Measurements from ENCODE around the gene MYOF.

The MYOF gene

DNA sequence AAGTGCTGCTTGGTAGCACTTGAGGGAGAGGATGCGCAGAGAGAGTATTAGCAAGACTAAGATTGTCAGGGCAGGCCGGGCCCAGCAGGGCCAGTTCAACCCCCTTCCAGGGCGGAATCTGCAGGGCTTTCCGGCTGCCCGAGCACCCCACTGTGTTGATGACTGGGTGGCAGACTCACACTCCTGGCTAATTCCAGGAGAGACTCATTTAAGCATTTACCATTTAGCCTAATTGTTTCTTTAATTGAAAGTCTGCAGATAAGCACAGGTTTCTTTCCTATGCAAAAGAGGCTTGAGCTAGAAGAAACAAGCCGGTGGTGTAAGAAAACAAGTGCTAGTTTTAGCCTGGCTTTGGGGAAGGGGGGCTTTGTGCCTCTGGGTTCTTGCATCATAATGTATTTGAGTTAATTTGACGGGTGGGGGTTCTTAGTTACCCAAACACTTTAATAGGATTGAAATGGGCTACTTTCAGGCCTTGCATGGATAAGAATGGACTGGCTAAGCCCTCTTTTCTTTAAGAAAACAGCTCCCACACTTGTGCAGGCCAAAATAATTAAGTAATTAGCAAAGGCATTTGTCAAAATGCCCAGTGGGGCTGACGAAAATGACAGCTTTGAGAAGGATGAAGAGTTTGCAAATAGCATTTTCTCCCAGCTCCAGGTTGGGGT, 201.3 kb downstream of the MYOF start:
- Histone ChIP-seq H3K9me3 (no peaks in the 10 kb centered on the region), H3K27me3 (ENCODE audit: low read depth) (no peaks in the 10 kb centered on the region), H3K4me1 (peaks cover 31% of the 10 kb centered on the region), H3K4me3 (no peak overlapping the region), H3K36me3 (replicated peaks) (no peaks in the 10 kb centered on the region)
- peak; percentile 86 to 100 for DNase-seq (ENCODE audit: low spot score in 2 of 2)
- in situ Hi-C loops (cut with MboI; ENCODE audit: low sequenced_read_pairs) = loop anchor here (5.0 kb wide), 1 partner anchor 49 kb away; no protein-coding TSS in a partner anchor

GRCh38 chr10:93280121-93280698, 201.9 kb downstream of the MYOF start:
- no peak overlapping the region for H3K4me3 ChIP-seq
- in situ Hi-C loops (cut with MboI; ENCODE audit: low sequenced_read_pairs) = loop anchor here (5.0 kb wide), 1 partner anchor 48 kb away; no protein-coding TSS in a partner anchor
- H3K27me3 ChIP-seq (ENCODE audit: low read depth) = no peaks in the 10 kb centered on the region
- peaks cover 35% of the 10 kb centered on the region for H3K4me1 ChIP-seq
- H3K36me3 ChIP-seq (replicated peaks) = no peaks in the 10 kb centered on the region
- DNase-seq (ENCODE audit: low spot score in 2 of 2) = peak; percentile 19 to 20
- H3K9me3 ChIP-seq = no peaks in the 10 kb centered on the region

- Histone ChIP-seq H3K27me3 (ENCODE audit: low read depth) (no peaks in the 10 kb centered on the region), H3K36me3 (replicated peaks) (no peaks in the 10 kb centered on the region), H3K4me1 (peaks cover 43% of the 10 kb centered on the region), H3K4me3 (no peak overlapping the region), H3K9me3 (no peaks in the 10 kb centered on the region)
- in situ Hi-C loops (cut with MboI; ENCODE audit: low sequenced_read_pairs) = no loop called here
- no peak for DNase-seq (ENCODE audit: low spot score in 2 of 2)
Measured at GRCh38 chr10:93277360-93277759, 204.8 kb downstream of the MYOF start.

GRCh38 chr10:93274419-93274818, 207.7 kb downstream of the MYOF start:
- Histone ChIP-seq H3K4me1 (peaks cover 20% of the 10 kb centered on the region), H3K36me3 (replicated peaks) (no peaks in the 10 kb centered on the region), H3K27me3 (ENCODE audit: low read depth) (no peaks in the 10 kb centered on the region), H3K4me3 (no peak overlapping the region), H3K9me3 (peaks cover 4% of the 10 kb centered on the region)
- no peak for DNase-seq (ENCODE audit: low spot score in 2 of 2)
- in situ Hi-C loops (cut with MboI; ENCODE audit: low sequenced_read_pairs) = no loop called here

DNA sequence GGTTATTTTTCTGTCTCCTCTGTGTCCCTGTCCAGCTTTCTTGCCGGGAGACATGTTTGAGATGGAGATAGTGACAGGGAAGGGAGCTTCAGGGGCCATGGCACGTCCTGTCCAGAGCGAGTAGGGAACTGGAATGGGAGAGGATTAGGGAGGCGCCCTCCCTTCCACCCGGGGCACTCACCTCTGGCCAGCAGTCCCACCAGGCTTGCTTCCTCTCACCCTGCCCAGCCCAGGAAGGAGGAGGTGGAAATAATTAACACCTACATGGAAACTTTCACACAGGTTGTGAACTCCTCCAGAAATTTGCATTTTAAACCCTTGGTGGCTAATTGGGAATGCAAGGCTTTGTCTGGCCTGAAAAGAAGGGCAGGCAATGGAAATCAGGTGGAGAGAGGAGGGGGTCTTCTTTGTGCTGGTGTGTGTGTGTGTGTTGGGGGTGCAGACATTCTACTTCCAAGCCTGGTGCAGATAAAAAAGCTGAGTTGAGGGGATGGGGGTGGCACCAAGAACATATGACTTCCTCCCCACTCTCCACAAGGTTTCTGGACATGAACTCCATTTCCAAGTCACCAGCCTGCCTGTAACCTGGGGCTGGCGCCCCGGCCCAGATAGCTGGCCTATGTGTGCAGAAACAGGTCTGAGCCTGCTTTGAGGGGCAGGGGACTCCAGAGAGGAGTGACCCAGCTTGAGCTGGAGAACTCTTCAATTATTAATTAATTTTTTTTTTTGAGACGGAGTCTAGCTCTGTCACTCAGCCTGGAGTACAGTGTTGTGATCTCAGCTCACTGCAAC, 209.1 kb downstream of the MYOF start:
- no peak for DNase-seq (ENCODE audit: low spot score in 2 of 2)
- H3K9me3 ChIP-seq = peaks cover 12% of the 10 kb centered on the region
- peaks cover 20% of the 10 kb centered on the region for H3K4me1 ChIP-seq
- no peaks in the 10 kb centered on the region for H3K36me3 ChIP-seq (replicated peaks)
- H3K27me3 ChIP-seq (ENCODE audit: low read depth) = no peaks in the 10 kb centered on the region
- H3K4me3 ChIP-seq = no peak overlapping the region
- in situ Hi-C loops (cut with MboI; ENCODE audit: low sequenced_read_pairs) = no loop called here

- H3K27me3 ChIP-seq (ENCODE audit: low read depth) = no peaks in the 10 kb centered on the region
- no peak for DNase-seq (ENCODE audit: low spot score in 2 of 2)
- in situ Hi-C loops (cut with MboI; ENCODE audit: low sequenced_read_pairs) = no loop called here
- no peaks in the 10 kb centered on the region for H3K36me3 ChIP-seq (replicated peaks)
- no peak overlapping the region for H3K4me3 ChIP-seq
- H3K9me3 ChIP-seq = peaks cover 12% of the 10 kb centered on the region
- peaks cover 20% of the 10 kb centered on the region for H3K4me1 ChIP-seq
Measured at GRCh38 chr10:93271347-93271746, 210.8 kb downstream of the MYOF start.

- DNase-seq (ENCODE audit: low spot score in 2 of 2) = no peak
- H3K36me3 ChIP-seq (replicated peaks) = no peaks in the 10 kb centered on the region
- H3K27me3 ChIP-seq (ENCODE audit: low read depth) = no peaks in the 10 kb centered on the region
- in situ Hi-C loops (cut with MboI; ENCODE audit: low sequenced_read_pairs) = no loop called here
- no peak overlapping the region for H3K4me3 ChIP-seq
- peaks cover 12% of the 10 kb centered on the region for H3K9me3 ChIP-seq
- peaks cover 6% of the 10 kb centered on the region; the same call in 1 of the 2 replicates for H3K4me1 ChIP-seq
Measured at GRCh38 chr10:93269281-93269680, 212.9 kb downstream of the MYOF start.

DNA sequence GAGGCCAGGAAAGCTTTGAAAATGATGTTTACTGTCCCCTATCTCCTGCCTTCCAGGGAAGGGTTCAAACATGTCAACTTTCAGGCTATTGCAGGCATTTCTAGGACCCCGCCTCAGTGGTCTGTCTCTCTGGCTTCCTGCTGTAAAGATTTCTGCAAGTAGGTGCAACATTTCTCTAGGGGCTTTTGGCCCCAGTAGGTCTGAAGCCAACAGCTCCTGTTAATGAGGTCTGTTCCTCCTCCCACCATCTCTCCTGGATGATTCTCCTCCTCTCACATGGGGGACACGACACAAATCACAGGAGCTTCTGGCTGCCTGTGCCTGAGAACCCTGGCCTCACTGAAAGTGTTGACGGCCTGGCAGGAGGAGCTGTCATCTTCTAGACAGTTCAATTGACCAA, 214.1 kb downstream of the MYOF start:
- H3K4me3 ChIP-seq = no peak overlapping the region
- H3K27me3 ChIP-seq (ENCODE audit: low read depth) = no peaks in the 10 kb centered on the region
- DNase-seq (ENCODE audit: low spot score in 2 of 2) = no peak
- 0 out of 2 replicates have a peak, but pooled peaks cover 3% of the 10 kb centered on the region for H3K4me1 ChIP-seq
- H3K9me3 ChIP-seq = peaks cover 12% of the 10 kb centered on the region
- H3K36me3 ChIP-seq (replicated peaks) = no peaks in the 10 kb centered on the region
- in situ Hi-C loops (cut with MboI; ENCODE audit: low sequenced_read_pairs) = no loop called here

DNA sequence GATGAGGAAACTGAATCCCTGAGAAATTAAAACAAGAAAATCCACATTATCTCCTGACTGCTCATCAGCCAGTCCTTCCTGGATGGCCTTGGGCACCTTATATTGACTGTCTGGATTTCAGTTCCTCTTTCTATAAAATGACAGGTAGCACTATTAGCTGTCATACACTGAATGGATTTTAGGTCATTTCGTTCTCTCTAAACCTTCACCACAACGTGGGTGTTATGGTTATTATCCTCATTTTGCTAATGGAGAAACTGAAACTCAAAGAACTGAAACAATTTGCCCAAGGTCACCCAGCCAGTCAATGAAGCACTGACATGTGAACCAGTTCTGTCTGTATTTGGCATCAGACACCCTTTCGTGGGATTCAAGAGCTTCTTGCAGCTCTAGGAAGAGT, 214.6 kb downstream of the MYOF start:
- H3K27me3 ChIP-seq (ENCODE audit: low read depth) = no peaks in the 10 kb centered on the region
- no peaks in the 10 kb centered on the region for H3K4me1 ChIP-seq
- no peaks in the 10 kb centered on the region for H3K36me3 ChIP-seq (replicated peaks)
- peaks cover 12% of the 10 kb centered on the region for H3K9me3 ChIP-seq
- H3K4me3 ChIP-seq = no peak overlapping the region
- no peak for DNase-seq (ENCODE audit: low spot score in 2 of 2)
- in situ Hi-C loops (cut with MboI; ENCODE audit: low sequenced_read_pairs) = no loop called here

DNA sequence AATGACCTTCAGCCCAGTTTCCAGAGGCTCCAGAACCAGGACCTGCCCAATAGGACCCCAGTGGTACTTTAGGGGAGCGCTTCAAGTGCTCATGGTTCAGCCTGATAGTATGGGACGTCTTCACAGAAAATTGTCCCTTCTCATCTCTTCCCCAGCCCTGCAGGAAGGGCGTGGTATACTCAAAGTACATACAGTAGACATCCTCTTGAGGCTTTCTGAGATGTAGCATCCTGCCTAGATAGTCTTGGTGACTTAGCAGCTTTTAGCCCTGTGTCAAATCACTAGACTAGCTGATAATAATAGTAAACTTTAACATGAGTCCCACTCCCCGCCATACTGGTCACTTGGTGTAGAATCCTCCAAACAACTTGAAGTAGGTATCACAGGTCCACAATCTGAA, 215.3 kb downstream of the MYOF start:
- Histone ChIP-seq H3K4me3 (no peak overlapping the region), H3K36me3 (replicated peaks) (no peaks in the 10 kb centered on the region), H3K27me3 (ENCODE audit: low read depth) (no peaks in the 10 kb centered on the region), H3K9me3 (peaks cover 12% of the 10 kb centered on the region), H3K4me1 (no peaks in the 10 kb centered on the region)
- no peak for DNase-seq (ENCODE audit: low spot score in 2 of 2)
- in situ Hi-C loops (cut with MboI; ENCODE audit: low sequenced_read_pairs) = no loop called here

DNA sequence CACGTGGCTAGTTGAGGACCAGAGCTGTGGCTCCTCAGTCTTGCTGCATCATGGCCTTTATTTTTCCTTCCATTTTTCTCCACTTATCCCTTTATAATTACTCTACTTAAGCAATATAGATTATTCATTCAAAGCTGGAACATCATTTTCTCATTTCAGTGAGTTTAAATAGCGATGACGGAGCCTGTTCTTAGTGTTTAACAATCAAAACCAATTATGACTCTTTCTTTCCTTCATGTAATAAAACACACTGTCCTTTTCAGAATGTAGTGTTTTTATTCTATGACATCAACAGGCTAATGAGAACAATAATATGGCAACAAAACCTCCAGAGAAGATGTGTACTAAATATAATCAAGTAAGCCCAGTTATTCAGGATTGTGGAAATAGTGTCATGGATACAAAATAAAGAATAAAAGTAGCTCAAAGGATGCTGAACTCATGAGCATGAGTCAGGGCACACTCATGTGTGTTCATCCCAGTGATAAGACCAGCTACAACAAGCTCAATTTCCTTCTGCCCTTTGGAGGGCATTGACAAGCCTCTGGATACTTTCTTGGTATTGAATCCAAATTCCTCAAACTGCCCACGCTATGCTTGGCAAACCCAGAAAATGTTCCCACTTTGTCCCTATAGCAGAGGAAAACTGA, 220.0 kb downstream of the MYOF start:
- no peaks in the 10 kb centered on the region for H3K36me3 ChIP-seq (replicated peaks)
- in situ Hi-C loops (cut with MboI; ENCODE audit: low sequenced_read_pairs) = no loop called here
- H3K9me3 ChIP-seq = no peaks in the 10 kb centered on the region
- no peak overlapping the region for H3K4me3 ChIP-seq
- no peak for DNase-seq (ENCODE audit: low spot score in 2 of 2)
- H3K27me3 ChIP-seq (ENCODE audit: low read depth) = no peaks in the 10 kb centered on the region
- no peaks in the 10 kb centered on the region for H3K4me1 ChIP-seq

DNA sequence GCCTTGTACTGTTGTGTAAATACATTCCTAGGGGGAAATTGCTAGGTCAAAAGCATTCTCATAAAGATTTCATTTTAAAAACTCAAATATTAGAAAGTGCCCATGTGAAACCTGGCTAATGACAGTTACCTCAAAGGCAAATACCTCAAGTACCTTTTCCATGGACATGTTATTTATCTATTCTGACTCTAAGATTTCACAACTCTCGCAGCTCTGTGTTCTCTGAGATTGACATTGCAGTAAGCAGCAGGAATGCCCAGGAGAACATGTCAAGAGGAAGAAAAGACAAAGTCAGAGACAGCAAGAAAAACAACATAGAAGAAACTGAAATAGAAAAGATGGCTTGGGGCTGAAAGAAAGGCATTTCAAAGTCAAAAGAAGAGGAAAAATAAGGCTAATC, 221.0 kb downstream of the MYOF start:
- in situ Hi-C loops (cut with MboI; ENCODE audit: low sequenced_read_pairs) = no loop called here

DNA sequence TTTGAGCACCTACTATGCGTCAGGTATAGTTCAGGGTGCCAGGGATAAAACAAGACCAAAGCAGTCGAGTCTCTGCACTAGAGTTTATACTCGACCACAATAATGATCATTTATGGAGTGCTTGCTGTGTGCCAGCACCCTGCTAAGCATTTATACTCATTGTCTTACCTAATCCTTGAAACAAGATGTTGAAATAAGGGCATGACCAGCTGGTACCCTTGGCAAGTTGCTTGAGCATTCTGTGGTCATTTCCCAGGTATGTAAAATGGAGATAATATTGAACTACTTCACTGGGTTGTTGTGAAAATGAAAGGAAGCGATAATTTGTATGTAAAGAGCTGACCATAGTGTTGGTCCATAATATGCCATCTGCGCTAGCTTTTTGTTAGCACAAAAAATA, 223.0 kb downstream of the MYOF start:
- Histone ChIP-seq H3K36me3 (replicated peaks) (no peaks in the 10 kb centered on the region), H3K9me3 (no peaks in the 10 kb centered on the region), H3K4me3 (no peak overlapping the region), H3K4me1 (no peaks in the 10 kb centered on the region), H3K27me3 (ENCODE audit: low read depth) (no peaks in the 10 kb centered on the region)
- in situ Hi-C loops (cut with MboI; ENCODE audit: low sequenced_read_pairs) = no loop called here
- DNase-seq (ENCODE audit: low spot score in 2 of 2) = no peak

More for the DNA sequence above, 221.0 kb downstream of the MYOF start:
- Histone ChIP-seq H3K27me3 (ENCODE audit: low read depth) (no peaks in the 10 kb centered on the region), H3K4me3 (no peak overlapping the region), H3K4me1 (no peaks in the 10 kb centered on the region), H3K9me3 (no peaks in the 10 kb centered on the region), H3K36me3 (replicated peaks) (no peaks in the 10 kb centered on the region)
- DNase-seq (ENCODE audit: low spot score in 2 of 2) = no peak
